Measurements from ENCODE around the gene HS1BP3. TPM values are rescaled to one million over a fixed set of nuclear protein-coding genes. Genes with fewer than 3 reads are reported as not detected.

HS1BP3 gene
- total and polyA plus RNA-seq, 2 of the 13 experiments (the other 11 are each of a cell fraction or from before 2014, with no cell fraction given): 15.2 to 22.0 TPM

- TF ChIP-seq LBX2 (CRISPR knock-in tag; IDR thresholded peaks at IDR 0.05; ENCODE audit: borderline replicate concordance) (0 out of 2 replicates have a peak, but pooled peaks have one; percentile 30), AKAP8 (CRISPR knock-in tag; IDR thresholded peaks at IDR 0.05) (peak; percentile 60; the same call in 1 of the 2 replicates), SAFB2 (CRISPR knock-in tag; IDR thresholded peaks at IDR 0.05; ENCODE audit: borderline replicate concordance, low read depth) (0 out of 2 replicates have a peak, but pooled peaks have one; percentile 64), RARG (CRISPR knock-in tag; IDR thresholded peaks at IDR 0.05; ENCODE audit: low read depth) (no peak), FOXP1 (IDR thresholded peaks at IDR 0.05) (no peak), FOXP1 (CRISPR knock-in tag; IDR thresholded peaks at IDR 0.05) (0 out of 2 replicates have a peak, but pooled peaks have one; percentile 22), HIC2 (CRISPR knock-in tag; IDR thresholded peaks at IDR 0.05; ENCODE audit: low read depth) (peak; percentile 79; the same call in 1 of the 2 replicates), ZIK1 (CRISPR knock-in tag; IDR thresholded peaks at IDR 0.05; ENCODE audit: borderline replicate concordance, low read depth) (no peak), CEBPG (CRISPR knock-in tag; IDR thresholded peaks at IDR 0.05) (peak; percentile 38; the same call in 1 of the 2 replicates), FOXK2 (IDR thresholded peaks at IDR 0.05) (no peak), PAXIP1 (CRISPR knock-in tag; conservative IDR thresholded peaks at IDR 0.05) (peak; percentile 75), GATA4 (IDR thresholded peaks at IDR 0.05; ENCODE audit: borderline replicate concordance, low read depth) (no peak), SP2 (CRISPR knock-in tag; IDR thresholded peaks at IDR 0.05) (no peak), HMGA1 (CRISPR knock-in tag; conservative IDR thresholded peaks at IDR 0.05) (no peak), PPARG (CRISPR knock-in tag; conservative IDR thresholded peaks at IDR 0.05) (peak; percentile 91), KAT8 (CRISPR knock-in tag; IDR thresholded peaks at IDR 0.05) (0 out of 2 replicates have a peak, but pooled peaks have one; percentile 19), MTA1 (CRISPR knock-in tag; IDR thresholded peaks at IDR 0.05; ENCODE audit: borderline replicate concordance) (peak; percentile 69; the same call in 1 of the 2 replicates), HMG20B (CRISPR knock-in tag; conservative IDR thresholded peaks at IDR 0.05) (peak; percentile 91), ZXDC (CRISPR knock-in tag; IDR thresholded peaks at IDR 0.05) (peak; percentile 58; the same call in 1 of the 2 replicates), SALL1 (CRISPR knock-in tag; IDR thresholded peaks at IDR 0.05) (peak; percentile 62), KDM5B (CRISPR knock-in tag; IDR thresholded peaks at IDR 0.05; ENCODE audit: borderline replicate concordance) (peak; percentile 86), FOXK1 (CRISPR knock-in tag; IDR thresholded peaks at IDR 0.05; ENCODE audit: borderline replicate concordance, low read depth) (peak; percentile 49; the same call in 1 of the 2 replicates)
These were observed 35.2 kb downstream of the HS1BP3 start (continued) for GRCh38 chr2:20615466-20616241.

Data from HepG2 (cell line).